Measurements from ENCODE around the gene THSD7A.

The THSD7A gene

GRCh38 chr7:11831736-11832495, at the start of gene THSD7A:
TSS of gene THSD7A (minus strand) at chr7:11832198. CDS start at chr7:11831946, 252 bp downstream.
- peak; percentile 34 for DNase-seq (ENCODE audit: low read depth)

DNA sequence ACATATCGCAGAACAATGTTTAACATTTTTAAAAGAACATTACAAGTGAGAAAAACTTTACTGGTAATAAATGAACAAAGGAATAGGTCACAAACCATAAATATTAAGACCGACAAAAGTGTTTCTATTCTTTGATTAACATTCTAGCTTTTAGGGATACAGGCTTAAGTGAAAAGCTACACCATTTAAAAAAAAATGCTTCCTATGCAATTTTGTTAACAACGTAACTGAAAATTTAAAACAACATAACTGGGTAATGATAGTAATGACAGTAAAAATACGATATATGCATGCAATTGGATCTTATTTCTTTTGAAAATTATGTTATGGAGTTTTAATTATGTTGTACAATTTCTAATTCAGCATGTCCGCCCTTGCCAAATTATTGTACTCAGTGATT, 49.7 kb upstream of the THSD7A start:
- DNase-seq (ENCODE audit: low read depth), result no peak

DNA sequence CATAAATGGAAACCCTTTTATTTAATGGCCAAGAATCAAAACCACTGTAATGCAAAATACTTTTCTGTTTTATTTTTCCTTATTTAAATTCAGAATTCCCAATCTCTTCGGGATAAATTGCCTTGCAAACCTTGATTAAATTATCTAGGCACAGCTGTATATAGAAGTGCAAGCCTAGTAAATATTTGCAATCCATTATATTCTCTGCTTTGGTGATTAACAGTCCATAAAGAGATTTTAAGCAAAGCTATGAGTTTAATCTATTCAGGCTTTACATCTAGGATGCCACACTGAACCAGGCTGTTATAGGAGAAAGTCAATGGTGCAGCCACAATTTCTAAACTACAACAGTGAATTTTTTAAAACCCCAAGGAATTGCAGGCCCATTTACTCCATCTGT, 43.6 kb upstream of the THSD7A start:
- no peak for DNase-seq (ENCODE audit: low read depth)

GRCh38 chr7:11865671-11866070, 33.7 kb upstream of the THSD7A start:
- DNase-seq (ENCODE audit: low read depth), result no peak

- no peak for DNase-seq (ENCODE audit: low read depth)
Observed at GRCh38 chr7:11858622-11859302, 26.8 kb upstream of the THSD7A start.

DNA sequence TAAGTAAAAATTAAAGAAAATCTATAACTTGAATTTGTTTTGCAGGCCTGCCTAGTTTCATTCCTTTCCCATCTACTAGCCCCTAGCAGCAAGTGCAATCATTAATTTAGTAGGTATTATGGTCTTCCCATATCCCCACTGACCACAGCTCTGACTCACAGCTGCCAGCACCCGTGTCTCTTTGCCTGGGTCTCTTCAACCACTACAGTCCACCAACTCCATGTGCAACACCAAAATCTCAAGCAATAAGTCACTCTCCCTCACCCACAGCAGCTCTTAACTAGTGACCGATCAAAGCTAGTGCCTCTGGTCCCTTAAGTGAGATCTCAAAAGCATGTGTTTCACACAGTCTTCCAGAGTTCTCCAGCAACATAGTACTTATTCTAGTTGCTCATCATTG, 26.0 kb upstream of the THSD7A start:
- no peak for DNase-seq (ENCODE audit: low read depth)

- DNase-seq (ENCODE audit: low read depth), result no peak
Observed at GRCh38 chr7:11848251-11848650, 16.3 kb upstream of the THSD7A start.

- no peak for DNase-seq (ENCODE audit: low read depth)
Observed at GRCh38 chr7:11847336-11847735, 15.3 kb upstream of the THSD7A start.

GRCh38 chr7:11846361-11846955, 14.5 kb upstream of the THSD7A start:
- peak; percentile 23 for DNase-seq (ENCODE audit: low read depth)

DNA sequence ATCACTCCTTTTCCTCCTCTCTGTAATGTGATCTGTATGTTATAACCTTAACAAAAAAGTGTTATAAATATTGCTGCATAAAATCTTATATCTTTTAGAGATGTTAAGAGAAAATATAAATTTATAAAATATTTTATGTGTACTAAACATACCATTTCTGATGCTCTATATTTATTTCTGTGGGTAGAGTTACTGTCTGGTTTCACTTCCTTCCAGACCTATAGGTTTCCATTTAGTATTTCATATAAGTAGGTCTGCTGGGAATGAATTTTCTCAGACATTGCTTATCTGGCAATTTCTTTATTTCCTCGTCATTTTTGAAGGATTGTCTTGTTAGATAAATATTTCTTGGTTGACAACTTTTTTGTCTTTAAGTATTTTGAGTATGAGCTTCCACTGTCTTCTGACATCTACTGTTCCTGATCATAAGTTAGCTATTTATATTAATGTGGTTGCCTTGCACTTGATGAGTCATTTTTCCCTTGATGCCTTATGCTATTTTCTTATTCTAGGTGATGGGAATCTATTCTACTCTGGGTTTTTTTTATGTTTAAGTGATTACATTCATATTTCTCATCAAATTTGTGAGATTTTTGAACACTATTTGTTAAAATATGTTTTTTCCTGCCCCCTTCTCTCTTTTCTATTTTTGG, 11.2 kb upstream of the THSD7A start:
- DNase-seq (ENCODE audit: low read depth), result peak; percentile 44

DNA sequence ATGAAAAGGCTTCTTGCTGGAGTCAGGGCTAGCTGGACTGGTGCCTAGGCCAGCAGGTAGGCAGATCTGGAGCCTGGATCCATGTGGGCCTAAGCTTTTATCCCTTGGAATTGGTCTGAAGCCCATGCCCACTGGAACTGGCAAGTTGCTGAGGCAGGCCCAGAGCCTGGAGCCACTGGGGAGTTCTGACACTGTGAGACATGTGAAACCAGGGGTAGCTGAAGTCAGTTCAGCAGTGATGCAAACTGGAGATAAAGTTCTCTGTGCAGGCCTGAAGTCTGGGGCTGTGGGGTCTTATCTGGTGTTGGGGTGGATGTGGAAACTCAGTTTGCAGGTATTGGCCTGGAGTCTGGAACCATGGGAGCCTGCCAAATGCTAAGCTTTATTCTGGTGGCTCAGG, 9.7 kb upstream of the THSD7A start:
- DNase-seq (ENCODE audit: low read depth), result no peak

DNA sequence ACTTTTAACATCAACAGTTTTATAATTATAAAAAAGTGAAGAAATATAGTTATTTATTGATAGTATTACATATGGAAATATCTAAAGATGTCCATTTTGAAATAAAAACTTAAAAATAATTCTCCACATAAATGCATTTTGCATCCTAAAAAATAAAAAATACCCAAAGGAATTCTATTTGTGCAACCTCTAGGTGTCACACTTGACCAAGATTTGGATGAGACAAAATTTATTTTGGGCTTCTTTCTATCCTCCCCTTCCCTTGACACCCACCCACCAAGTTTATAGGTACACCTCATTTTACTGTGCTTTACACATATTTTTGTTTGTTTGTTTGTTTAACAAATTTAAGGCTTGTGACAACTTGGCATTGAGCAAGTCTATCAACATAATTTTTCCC, 3.3 kb upstream of the THSD7A start:
- no peak for DNase-seq (ENCODE audit: low read depth)

DNA sequence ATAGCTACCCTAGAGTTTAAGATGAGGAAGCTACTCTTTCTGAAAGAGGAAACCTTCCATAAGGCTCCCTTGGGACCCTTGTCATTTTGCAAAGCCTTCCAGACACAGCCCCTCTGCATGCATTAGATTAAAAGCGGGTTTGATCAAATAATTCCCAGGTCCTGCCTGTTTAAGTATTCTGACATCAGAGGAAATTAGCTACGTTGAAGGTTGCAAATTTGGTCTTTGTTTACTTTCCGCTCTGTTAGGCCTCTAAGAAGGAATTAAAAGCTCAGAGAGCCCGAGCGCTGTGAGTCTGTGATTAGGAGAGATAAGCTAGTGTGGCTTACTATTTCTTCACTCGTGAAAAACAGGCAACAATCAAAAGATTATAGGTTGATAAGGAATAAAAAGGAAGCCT, 1.4 kb upstream of the THSD7A start:
- DNase-seq (ENCODE audit: low read depth), result peak; percentile 22

GRCh38 chr7:11831156-11831735, 752 bp downstream of the THSD7A start:
- peak; percentile 42 for DNase-seq (ENCODE audit: low read depth)

DNA sequence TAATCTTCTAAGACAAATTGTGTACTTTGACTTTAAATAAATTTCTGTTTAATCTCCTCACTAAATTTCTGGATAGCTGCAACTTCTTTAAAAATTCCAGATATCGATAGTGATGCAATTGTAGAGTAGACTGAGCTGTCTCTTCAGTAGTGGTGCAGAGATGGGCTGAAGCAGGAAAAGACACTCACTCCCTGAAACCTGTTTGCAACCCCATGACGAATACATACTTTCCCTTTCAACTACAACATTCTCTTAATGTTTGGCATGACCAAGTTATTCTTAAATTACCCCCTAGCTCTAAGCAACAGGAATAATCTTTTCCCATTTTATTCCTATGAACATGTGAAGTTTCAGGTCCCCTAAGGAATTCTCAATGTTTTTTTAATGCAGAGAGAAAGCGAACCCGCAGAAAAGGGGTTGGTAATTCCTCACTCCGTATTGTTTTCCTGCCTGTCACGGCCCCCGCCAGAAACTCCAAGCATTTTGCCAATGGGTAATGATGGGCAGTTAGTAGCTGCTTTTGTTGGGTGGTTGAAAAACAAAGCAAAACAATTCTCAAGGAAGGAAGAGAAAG, 1.3 kb downstream of the THSD7A start:
- peak; percentile 25 for DNase-seq (ENCODE audit: low read depth)

DNA sequence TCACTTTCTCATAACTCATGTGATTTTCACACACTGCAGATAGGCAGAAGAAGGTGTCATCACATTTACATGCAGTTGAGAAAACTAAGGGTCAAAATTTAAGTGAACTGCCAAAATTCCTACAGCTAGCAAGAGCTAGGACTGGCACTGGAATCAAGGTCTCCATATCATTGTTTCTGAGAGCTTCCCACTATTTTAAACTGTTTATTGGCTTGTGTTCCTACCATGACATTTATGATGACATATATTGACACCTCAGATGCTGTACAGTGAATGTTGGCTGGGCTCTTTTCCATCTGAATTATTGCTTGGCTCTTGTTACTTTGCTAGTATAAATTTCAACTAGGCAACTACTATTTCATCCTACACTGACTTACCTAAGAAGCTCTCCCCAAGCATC, 2.0 kb downstream of the THSD7A start:
- no peak for DNase-seq (ENCODE audit: low read depth)

- DNase-seq (ENCODE audit: low read depth), result no peak
Observed at GRCh38 chr7:11819947-11820346, 12.1 kb downstream of the THSD7A start.

DNA sequence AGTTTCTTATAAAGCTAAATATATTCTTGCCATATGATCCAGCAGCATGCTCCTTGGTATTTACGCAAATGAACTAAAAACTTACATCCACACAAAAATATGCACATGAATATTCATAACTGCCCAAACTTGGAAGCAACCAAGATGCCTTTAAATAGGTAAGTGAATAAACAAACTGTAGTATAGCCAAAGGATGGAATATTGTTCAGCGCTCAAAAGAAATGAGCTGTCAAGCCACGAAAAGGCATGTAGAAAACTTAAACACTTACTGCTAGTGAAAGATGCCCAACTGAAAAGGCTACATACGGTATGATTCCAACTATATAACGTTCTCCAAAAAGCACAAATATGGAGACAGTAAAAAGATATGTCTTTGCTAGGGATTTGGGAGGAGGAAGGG, 12.7 kb downstream of the THSD7A start:
- no peak for DNase-seq (ENCODE audit: low read depth)

GRCh38 chr7:11818281-11818680, 13.7 kb downstream of the THSD7A start:
- DNase-seq (ENCODE audit: low read depth), result no peak

DNA sequence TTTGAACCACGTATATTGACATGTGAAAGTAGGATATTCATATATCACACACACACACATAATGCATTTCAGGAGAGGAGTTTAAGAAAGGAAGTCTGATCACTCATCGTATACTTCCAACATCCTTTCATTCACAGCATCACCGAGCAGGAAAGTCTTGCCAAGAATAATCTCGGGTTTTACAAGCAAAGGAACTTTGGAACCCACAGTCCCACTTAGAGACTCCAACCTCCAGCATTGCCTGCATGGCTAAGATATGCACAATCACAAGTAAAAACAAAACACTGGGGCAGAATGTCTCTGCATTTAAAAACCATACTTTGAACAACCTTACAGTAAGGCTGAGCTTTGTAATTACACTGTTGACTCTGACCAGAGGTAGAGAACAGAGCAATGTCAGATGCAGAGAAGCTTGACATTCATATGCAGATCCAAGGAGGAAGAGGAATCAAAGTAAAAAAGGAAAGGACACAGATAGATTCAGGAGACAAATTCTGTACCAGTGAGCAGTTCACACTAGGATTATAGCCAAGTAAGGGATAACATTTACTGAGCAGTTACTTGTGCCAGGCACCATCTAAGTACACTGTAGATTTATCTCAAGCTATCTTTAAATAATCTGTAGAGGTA, 14.8 kb downstream of the THSD7A start:
- DNase-seq (ENCODE audit: low read depth), result no peak

DNA sequence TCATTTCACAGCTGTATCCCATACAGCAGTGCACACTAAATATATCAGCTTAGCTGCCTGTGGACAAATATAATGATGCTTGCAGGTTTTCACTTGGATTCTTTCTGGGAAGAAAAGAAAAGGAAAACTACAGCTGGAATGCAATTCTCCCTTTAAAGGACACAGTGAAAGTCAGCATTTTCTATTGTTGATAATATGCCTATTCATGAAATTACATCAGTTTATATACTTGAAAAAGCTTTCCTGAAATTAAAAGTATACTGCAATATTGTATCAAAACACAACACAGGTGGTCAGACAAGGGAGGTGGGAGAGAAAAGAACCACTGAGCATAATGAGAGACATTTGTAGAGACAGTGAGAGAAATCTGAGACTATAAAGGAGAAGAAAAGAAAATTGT, 20.3 kb downstream of the THSD7A start:
- DNase-seq (ENCODE audit: low read depth), result no peak
